ENCODE data around the gene DUS1L.

The DUS1L gene

GRCh38 chr17:82065638-82066303, at the start of gene DUS1L:
Gene DUS1L (minus strand): TSS chr17:82065804. CDS start chr17:82065059, 745 bp downstream.
- peak within 1 kb of the TSS; percentile 95 for H3K27ac ChIP-seq
- no peak for TF ChIP-seq CTCF (conservative IDR thresholded peaks at IDR 0.05)

- H3K27ac ChIP-seq, result peak overlapping the region; percentile 99
These were observed 49.3 kb upstream of the DUS1L start for GRCh38 chr17:82114872-82115271.

GRCh38 chr17:82114447-82114846, 48.8 kb upstream of the DUS1L start:
- H3K27ac ChIP-seq, result peak overlapping the region; percentile 99

More at GRCh38 chr17:82114872-82115271, 49.3 kb upstream of the DUS1L start:
- no peak for TF ChIP-seq CTCF (conservative IDR thresholded peaks at IDR 0.05)

GRCh38 chr17:82113941-82114340, 48.3 kb upstream of the DUS1L start:
- no peak for TF ChIP-seq CTCF (conservative IDR thresholded peaks at IDR 0.05)
- peak overlapping the region; percentile 99 for H3K27ac ChIP-seq

More at GRCh38 chr17:82114447-82114846, 48.8 kb upstream of the DUS1L start:
- no peak for TF ChIP-seq CTCF (conservative IDR thresholded peaks at IDR 0.05)

GRCh38 chr17:82113422-82113821, 47.8 kb upstream of the DUS1L start:
- peak overlapping the region; percentile 99 for H3K27ac ChIP-seq
- no peak for TF ChIP-seq CTCF (conservative IDR thresholded peaks at IDR 0.05)

- TF ChIP-seq CTCF (conservative IDR thresholded peaks at IDR 0.05), result no peak
- H3K27ac ChIP-seq, result peak overlapping the region; percentile 99
These were observed 47.3 kb upstream of the DUS1L start for GRCh38 chr17:82112914-82113311.

GRCh38 chr17:82112181-82112913, 46.7 kb upstream of the DUS1L start:
- TF ChIP-seq CTCF (conservative IDR thresholded peaks at IDR 0.05), result no peak

More at GRCh38 chr17:82112181-82112913, 46.7 kb upstream of the DUS1L start:
- H3K27ac ChIP-seq, result peak overlapping the region; percentile 99

All from VCaP (cell line).